HepG2 (cell line): ENCODE data around the gene KLF11. TPM values are rescaled to one million over a fixed set of nuclear protein-coding genes. Genes with fewer than 3 reads are reported as not detected.

Source experiments
- AGO1 ChIP-seq: fragments of 200-400 bp; formaldehyde crosslinking; IDR thresholded peaks from 2 replicates; pipeline ENCODE4 v1.6.1; 2017; ENCODE audit warnings: mild to moderate bottlenecking, low read depth, low read length, moderate library complexity; ENCODE audit not compliant: poor library complexity, severe bottlenecking
- HOXD1 ChIP-seq: sonication (generic); formaldehyde crosslinking; IDR thresholded peaks from 2 replicates; pipeline ENCODE4 v1.5.0; 2020; ENCODE audit warnings: missing genetic modification reagents
- MAF1 ChIP-seq: sonication (generic); formaldehyde crosslinking; IDR thresholded peaks from 2 replicates; pipeline ENCODE4 v1.5.0; 2020; ENCODE audit warnings: missing genetic modification reagents, borderline replicate concordance
- NR2F6 ChIP-seq, 2 experiments: IDR thresholded peaks; 2 replicates each; pipeline ENCODE4 v1.6.1; 2016; ENCODE audit warnings: antibody characterized with exemption in 1 of 2, mild to moderate bottlenecking in 1 of 2
- POGK ChIP-seq: sonication (generic); formaldehyde crosslinking; conservative IDR thresholded peaks from 2 replicates; pipeline ENCODE4 v1.8.0; 2022; ENCODE audit warnings: mild to moderate bottlenecking, moderate library complexity, missing genetic modification reagents
- REPIN1 ChIP-seq: sonication (generic); formaldehyde crosslinking; IDR thresholded peaks from 2 replicates; pipeline ENCODE4 v1.8.0; 2022; ENCODE audit warnings: missing genetic modification reagents, low read depth, mild to moderate bottlenecking, borderline replicate concordance
- SALL1 ChIP-seq: sonication (generic); formaldehyde crosslinking; IDR thresholded peaks from 2 replicates; pipeline ENCODE4 v1.8.0; 2022; ENCODE audit warnings: mild to moderate bottlenecking, missing genetic modification reagents
- SNAPC4 ChIP-seq: sonication (generic); formaldehyde crosslinking; IDR thresholded peaks from 2 replicates; pipeline ENCODE4 v1.4.0; 2020; ENCODE audit warnings: mild to moderate bottlenecking, missing genetic modification reagents
- TBX2 ChIP-seq: sonication (generic); formaldehyde crosslinking; IDR thresholded peaks from 2 replicates; pipeline ENCODE4 v1.5.0; 2020; ENCODE audit warnings: missing genetic modification reagents, mild to moderate bottlenecking, borderline replicate concordance
- XRCC5 ChIP-seq: fragments of 200-400 bp; formaldehyde crosslinking; optimal IDR thresholded peaks from 2 replicates; pipeline ENCODE3; 2017; ENCODE audit warnings: mild to moderate bottlenecking, low read length
- ZFY ChIP-seq: sonication (generic); formaldehyde crosslinking; IDR thresholded peaks from 2 replicates; pipeline ENCODE4 v1.4.0; 2020; ENCODE audit warnings: missing genetic modification reagents
- ZNF629 ChIP-seq: sonication (generic); formaldehyde crosslinking; conservative IDR thresholded peaks from 2 replicates; pipeline ENCODE4 v1.5.0; 2020; ENCODE audit warnings: missing genetic modification reagents
- ZNF770 ChIP-seq: sonication (generic); formaldehyde crosslinking; IDR thresholded peaks from 2 replicates; pipeline ENCODE4 v1.5.0; 2020; ENCODE audit warnings: mild to moderate bottlenecking, missing genetic modification reagents
- polyA plus RNA-seq, 8 experiments: library from polyadenylated mRNA; depleted of rRNA in 3 of 8; stranded (reverse) in 7 of 8; unstranded in 1 of 8; fragments of >200 nt; fragmentation: Illumina TruSeq in 4 of 8; extraction: Trizol in 4 of 8; gene quantifications; 2 replicates each; pipeline versions ENCODE4 v1.2.1 to v1.2.3, GENCODE V29; 2011 to 2016; ENCODE audit warnings: low read depth in 4 of 8, missing spikeins in 1 of 8, mixed read lengths in 1 of 8; ENCODE audit not compliant: insufficient read depth in 1 of 8
- total RNA-seq, 5 experiments: library from RNA; depleted of rRNA; stranded (reverse); fragments of >200 nt; fragmentation: Illumina TruSeq; extraction: Trizol; gene quantifications; 2 replicates each; pipeline ENCODE4 v1.2.3, GENCODE V29; 2016; ENCODE audit warnings: low read depth in 1 of 5
- TF ChIP-seq, protein P1 (sequence below): sonication (generic); formaldehyde crosslinking; IDR thresholded peaks from 2 replicates; pipeline ENCODE4 v1.5.1; 2020; ENCODE audit warnings: mild to moderate bottlenecking, missing genetic modification reagents, moderate library complexity

The KLF11 gene
- total and polyA plus RNA-seq, 2 of the 13 experiments (the other 11 are each of a cell fraction or from before 2014, with no cell fraction given), result 2.5 to 11.8 TPM

DNA sequence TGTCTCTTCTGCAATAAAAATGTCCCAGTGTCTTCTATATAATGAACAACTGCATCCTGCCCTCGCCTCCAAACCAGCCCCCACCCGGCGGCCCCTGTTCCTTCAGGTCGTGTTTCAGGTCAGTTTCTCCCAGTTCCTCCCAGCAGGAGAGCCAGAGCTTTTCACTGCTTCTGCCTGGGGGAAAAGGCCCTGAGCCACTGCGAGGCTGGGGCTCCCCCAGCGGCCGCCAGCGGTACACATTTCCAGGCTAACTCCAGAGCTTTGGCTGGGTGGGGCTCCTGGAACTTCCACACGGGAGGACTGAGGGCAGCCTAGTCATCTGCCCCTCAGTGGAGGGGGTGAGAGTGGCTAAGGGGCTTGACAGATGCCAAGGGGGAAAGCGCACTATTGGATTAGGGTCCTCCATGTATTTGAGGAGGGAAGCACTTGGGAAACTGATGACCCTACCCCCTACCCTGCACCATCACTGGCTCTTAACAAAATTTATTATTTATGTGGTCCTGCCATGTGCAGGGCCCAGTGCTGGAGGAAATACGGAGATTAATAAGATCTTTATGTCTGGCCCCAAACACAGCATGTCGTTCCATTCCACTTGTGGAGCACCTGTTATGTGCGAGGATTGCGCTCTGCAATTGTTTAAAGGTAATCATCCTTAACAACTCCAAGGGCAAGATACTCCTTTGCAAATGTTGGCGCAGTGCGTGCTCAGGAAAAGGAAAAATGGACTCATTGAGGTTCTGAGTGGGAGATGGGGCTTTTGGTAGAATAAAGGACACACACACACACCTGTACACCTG, 54.2 kb downstream of the KLF11 start (continued):
- TF ChIP-seq ZNF629, result 0 out of 2 replicates have a peak, but pooled peaks have one; percentile 14
- TF ChIP-seq POGK (CRISPR knock-in tag), result 0 out of 2 replicates have a peak, but pooled peaks have one; percentile 49
- peak; percentile 99 for TF ChIP-seq XRCC5
- TF ChIP-seq TBX2, result peak; percentile 42; the same call in 1 of the 2 replicates
- 0 out of 2 replicates have a peak, but pooled peaks have one; percentile 30 for TF ChIP-seq ZFY (CRISPR knock-in tag)
- peak; percentile 35; the same call in 1 of the 2 replicates for TF ChIP-seq SALL1 (CRISPR knock-in tag)
- no peak for TF ChIP-seq NR2F6 (IDR thresholded peaks at IDR 0.05)
- peak; percentile 32; the same call in 1 of the 2 replicates for TF ChIP-seq NR2F6 (CRISPR knock-in tag; IDR thresholded peaks at IDR 0.05)
- TF ChIP-seq, protein P1, sequence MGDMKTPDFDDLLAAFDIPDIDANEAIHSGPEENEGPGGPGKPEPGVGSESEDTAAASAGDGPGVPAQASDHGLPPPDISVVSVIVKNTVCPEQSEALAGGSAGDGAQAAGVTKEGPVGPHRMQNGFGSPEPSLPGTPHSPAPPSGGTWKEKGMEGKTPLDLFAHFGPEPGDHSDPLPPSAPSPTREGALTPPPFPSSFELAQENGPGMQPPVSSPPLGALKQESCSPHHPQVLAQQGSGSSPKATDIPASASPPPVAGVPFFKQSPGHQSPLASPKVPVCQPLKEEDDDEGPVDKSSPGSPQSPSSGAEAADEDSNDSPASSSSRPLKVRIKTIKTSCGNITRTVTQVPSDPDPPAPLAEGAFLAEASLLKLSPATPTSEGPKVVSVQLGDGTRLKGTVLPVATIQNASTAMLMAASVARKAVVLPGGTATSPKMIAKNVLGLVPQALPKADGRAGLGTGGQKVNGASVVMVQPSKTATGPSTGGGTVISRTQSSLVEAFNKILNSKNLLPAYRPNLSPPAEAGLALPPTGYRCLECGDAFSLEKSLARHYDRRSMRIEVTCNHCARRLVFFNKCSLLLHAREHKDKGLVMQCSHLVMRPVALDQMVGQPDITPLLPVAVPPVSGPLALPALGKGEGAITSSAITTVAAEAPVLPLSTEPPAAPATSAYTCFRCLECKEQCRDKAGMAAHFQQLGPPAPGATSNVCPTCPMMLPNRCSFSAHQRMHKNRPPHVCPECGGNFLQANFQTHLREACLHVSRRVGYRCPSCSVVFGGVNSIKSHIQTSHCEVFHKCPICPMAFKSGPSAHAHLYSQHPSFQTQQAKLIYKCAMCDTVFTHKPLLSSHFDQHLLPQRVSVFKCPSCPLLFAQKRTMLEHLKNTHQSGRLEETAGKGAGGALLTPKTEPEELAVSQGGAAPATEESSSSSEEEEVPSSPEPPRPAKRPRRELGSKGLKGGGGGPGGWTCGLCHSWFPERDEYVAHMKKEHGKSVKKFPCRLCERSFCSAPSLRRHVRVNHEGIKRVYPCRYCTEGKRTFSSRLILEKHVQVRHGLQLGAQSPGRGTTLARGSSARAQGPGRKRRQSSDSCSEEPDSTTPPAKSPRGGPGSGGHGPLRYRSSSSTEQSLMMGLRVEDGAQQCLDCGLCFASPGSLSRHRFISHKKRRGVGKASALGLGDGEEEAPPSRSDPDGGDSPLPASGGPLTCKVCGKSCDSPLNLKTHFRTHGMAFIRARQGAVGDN (CRISPR knock-in tag), result peak; percentile 50
- TF ChIP-seq HOXD1, result 0 out of 2 replicates have a peak, but pooled peaks have one; percentile 42
- no peak for TF ChIP-seq AGO1
- TF ChIP-seq ZNF770, result no peak
- TF ChIP-seq REPIN1 (CRISPR knock-in tag), result 0 out of 2 replicates have a peak, but pooled peaks have one; percentile 43
- no peak for TF ChIP-seq SNAPC4 (CRISPR knock-in tag)
- TF ChIP-seq MAF1 (CRISPR knock-in tag), result 0 out of 2 replicates have a peak, but pooled peaks have one; percentile 50
